ENCODE data around the gene IGFBP1. TPM values are rescaled to one million over a fixed set of nuclear protein-coding genes. Genes with fewer than 3 reads are reported as not detected.

Gene IGFBP1
- total and polyA plus RNA-seq, 2 of the 13 experiments (the other 11 are each of a cell fraction or from before 2014, with no cell fraction given), result 5.4 to 885 TPM

DNA sequence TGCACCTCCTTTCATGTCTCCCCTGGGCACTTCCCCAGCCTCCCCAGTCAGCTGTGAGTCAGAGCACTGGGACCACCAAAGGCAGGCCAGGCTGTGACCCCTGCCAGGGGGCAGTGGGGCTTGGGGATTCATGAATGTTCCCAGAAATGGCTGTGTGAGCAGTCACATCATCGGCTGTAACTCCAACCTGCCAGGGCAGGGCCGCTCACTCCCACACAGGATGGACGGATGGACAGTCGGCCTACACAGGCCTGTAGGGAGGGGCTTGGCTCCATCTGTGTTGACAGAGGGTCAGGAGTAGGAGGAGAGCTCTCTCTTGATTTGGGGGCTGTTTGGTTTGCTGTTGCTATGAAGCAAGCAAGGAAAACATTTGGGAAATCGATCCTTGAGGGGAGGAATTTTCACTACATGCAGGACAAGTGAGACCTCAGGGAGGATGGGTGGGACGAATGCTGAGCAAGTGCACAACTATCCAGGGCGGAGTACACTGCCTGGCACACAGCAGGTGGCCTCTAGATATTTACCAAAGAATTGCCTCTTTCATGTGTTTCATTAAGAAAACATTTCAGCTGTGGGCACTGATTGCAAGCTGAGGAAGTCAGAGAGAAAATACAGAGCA lies 2.9 kb upstream of the IGFBP1 start (continued):
- TF ChIP-seq ZMAT3 (CRISPR knock-in tag; conservative IDR thresholded peaks at IDR 0.05) (peak; percentile 93), ZNF143 (CRISPR knock-in tag; IDR thresholded peaks at IDR 0.05) (peak; percentile 45; the same call in 1 of the 2 replicates), ZNF749 (CRISPR knock-in tag; IDR thresholded peaks at IDR 0.05; ENCODE audit: borderline replicate concordance) (peak; percentile 81; the same call in 1 of the 2 replicates), ZNF670 (CRISPR knock-in tag; IDR thresholded peaks at IDR 0.05; ENCODE audit: borderline replicate concordance) (0 out of 2 replicates have a peak, but pooled peaks have one; percentile 74), MBD4 (IDR thresholded peaks at IDR 0.05; ENCODE audit: borderline replicate concordance, low read length) (no peak), SNRNP70 (IDR thresholded peaks at IDR 0.05; ENCODE audit: low read depth, low read length) (no peak), KMT2A (CRISPR knock-in tag; IDR thresholded peaks at IDR 0.05) (no peak), HOXA9 (CRISPR knock-in tag; IDR thresholded peaks at IDR 0.05; ENCODE audit: borderline replicate concordance) (0 out of 2 replicates have a peak, but pooled peaks have one; percentile 15), ZBTB7A (CRISPR knock-in tag; IDR thresholded peaks at IDR 0.05) (peak; percentile 88), ZNF556 (CRISPR knock-in tag; IDR thresholded peaks at IDR 0.05; ENCODE audit: borderline replicate concordance) (peak; percentile 84), ZNF644 (CRISPR knock-in tag; IDR thresholded peaks at IDR 0.05; ENCODE audit: low read depth) (peak; percentile 64), CREB1 (IDR thresholded peaks at IDR 0.05) (peak; percentile 11; the same call in 1 of the 2 replicates), CREB1 (CRISPR knock-in tag; IDR thresholded peaks at IDR 0.05) (no peak), MTA3 (CRISPR knock-in tag; IDR thresholded peaks at IDR 0.05) (no peak), MAZ (IDR thresholded peaks at IDR 0.05; ENCODE audit: borderline replicate concordance, low read depth, low read length) (peak; percentile 96), MAZ (CRISPR knock-in tag; IDR thresholded peaks at IDR 0.05; ENCODE audit: low read depth) (peak; percentile 74; the same call in 1 of the 2 replicates), ZNF790 (CRISPR knock-in tag; IDR thresholded peaks at IDR 0.05; ENCODE audit: borderline replicate concordance) (no peak), ZNF547 (CRISPR knock-in tag; IDR thresholded peaks at IDR 0.05) (peak; percentile 69), ZNF564 (CRISPR knock-in tag; IDR thresholded peaks at IDR 0.05) (no peak), ZNF256 (CRISPR knock-in tag; conservative IDR thresholded peaks at IDR 0.05) (peak; percentile 75), KLF6 (CRISPR knock-in tag; IDR thresholded peaks at IDR 0.05) (peak; percentile 94), ELF4 (CRISPR knock-in tag; IDR thresholded peaks at IDR 0.05; ENCODE audit: borderline replicate concordance) (peak; percentile 21; the same call in 1 of the 2 replicates), MATR3 (CRISPR knock-in tag; IDR thresholded peaks at IDR 0.05) (no peak)
- TF ChIP-seq, protein P1, sequence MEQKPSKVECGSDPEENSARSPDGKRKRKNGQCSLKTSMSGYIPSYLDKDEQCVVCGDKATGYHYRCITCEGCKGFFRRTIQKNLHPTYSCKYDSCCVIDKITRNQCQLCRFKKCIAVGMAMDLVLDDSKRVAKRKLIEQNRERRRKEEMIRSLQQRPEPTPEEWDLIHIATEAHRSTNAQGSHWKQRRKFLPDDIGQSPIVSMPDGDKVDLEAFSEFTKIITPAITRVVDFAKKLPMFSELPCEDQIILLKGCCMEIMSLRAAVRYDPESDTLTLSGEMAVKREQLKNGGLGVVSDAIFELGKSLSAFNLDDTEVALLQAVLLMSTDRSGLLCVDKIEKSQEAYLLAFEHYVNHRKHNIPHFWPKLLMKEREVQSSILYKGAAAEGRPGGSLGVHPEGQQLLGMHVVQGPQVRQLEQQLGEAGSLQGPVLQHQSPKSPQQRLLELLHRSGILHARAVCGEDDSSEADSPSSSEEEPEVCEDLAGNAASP (CRISPR knock-in tag; IDR thresholded peaks at IDR 0.05; ENCODE audit: borderline replicate concordance), result peak; percentile 83; the same call in 1 of the 2 replicates
- TF ChIP-seq, protein P2, sequence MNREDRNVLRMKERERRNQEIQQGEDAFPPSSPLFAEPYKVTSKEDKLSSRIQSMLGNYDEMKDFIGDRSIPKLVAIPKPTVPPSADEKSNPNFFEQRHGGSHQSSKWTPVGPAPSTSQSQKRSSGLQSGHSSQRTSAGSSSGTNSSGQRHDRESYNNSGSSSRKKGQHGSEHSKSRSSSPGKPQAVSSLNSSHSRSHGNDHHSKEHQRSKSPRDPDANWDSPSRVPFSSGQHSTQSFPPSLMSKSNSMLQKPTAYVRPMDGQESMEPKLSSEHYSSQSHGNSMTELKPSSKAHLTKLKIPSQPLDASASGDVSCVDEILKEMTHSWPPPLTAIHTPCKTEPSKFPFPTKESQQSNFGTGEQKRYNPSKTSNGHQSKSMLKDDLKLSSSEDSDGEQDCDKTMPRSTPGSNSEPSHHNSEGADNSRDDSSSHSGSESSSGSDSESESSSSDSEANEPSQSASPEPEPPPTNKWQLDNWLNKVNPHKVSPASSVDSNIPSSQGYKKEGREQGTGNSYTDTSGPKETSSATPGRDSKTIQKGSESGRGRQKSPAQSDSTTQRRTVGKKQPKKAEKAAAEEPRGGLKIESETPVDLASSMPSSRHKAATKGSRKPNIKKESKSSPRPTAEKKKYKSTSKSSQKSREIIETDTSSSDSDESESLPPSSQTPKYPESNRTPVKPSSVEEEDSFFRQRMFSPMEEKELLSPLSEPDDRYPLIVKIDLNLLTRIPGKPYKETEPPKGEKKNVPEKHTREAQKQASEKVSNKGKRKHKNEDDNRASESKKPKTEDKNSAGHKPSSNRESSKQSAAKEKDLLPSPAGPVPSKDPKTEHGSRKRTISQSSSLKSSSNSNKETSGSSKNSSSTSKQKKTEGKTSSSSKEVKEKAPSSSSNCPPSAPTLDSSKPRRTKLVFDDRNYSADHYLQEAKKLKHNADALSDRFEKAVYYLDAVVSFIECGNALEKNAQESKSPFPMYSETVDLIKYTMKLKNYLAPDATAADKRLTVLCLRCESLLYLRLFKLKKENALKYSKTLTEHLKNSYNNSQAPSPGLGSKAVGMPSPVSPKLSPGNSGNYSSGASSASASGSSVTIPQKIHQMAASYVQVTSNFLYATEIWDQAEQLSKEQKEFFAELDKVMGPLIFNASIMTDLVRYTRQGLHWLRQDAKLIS (CRISPR knock-in tag; IDR thresholded peaks at IDR 0.05), result peak; percentile 94
- TF ChIP-seq, protein P3, sequence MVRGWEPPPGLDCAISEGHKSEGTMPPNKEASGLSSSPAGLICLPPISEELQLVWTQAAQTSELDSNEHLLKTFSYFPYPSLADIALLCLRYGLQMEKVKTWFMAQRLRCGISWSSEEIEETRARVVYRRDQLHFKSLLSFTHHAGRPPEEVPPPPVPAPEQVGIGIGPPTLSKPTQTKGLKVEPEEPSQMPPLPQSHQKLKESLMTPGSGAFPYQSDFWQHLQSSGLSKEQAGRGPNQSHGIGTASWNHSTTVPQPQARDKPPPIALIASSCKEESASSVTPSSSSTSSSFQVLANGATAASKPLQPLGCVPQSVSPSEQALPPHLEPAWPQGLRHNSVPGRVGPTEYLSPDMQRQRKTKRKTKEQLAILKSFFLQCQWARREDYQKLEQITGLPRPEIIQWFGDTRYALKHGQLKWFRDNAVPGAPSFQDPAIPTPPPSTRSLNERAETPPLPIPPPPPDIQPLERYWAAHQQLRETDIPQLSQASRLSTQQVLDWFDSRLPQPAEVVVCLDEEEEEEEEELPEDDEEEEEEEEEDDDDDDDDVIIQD (CRISPR knock-in tag; IDR thresholded peaks at IDR 0.05; ENCODE audit: low read depth), result peak; percentile 58

Measured in HepG2 (cell line).